Measurements from ENCODE around the gene IMMP2L. TPM values are rescaled to one million over a fixed set of nuclear protein-coding genes. Genes with fewer than 3 reads are reported as not detected.

The IMMP2L gene
- polyA plus RNA-seq, 1 of the 3 experiments (the other 2 are of a cell fraction), result 10.7 TPM

GRCh38 chr7:111173528-111173927 lies 388.8 kb downstream of the IMMP2L start (continued):
- no peak for TF ChIP-seq RFX5 (IDR thresholded peaks at IDR 0.05; ENCODE audit: low read length)

- Histone ChIP-seq H3K27ac (ENCODE audit: low read depth in 2 of 2, low read length in 1 of 2) (no peak overlapping the region), H3K36me3 (replicated peaks in 1 of 2; ENCODE audit: control insufficient read depth in 1 of 2, insufficient read depth in 2 of 2, low read length in 1 of 2) (no peaks in the 10 kb centered on the region), H3K79me2 (ENCODE audit: insufficient read depth) (no peaks in the 10 kb centered on the region), H3F3A (replicated peaks; ENCODE audit: insufficient read depth) (no peaks in the 10 kb centered on the region), H3K4me1 (ENCODE audit: control insufficient read depth in 1 of 2, insufficient read depth in 2 of 2, low read depth in 1 of 2, low read length in 1 of 2) (peaks cover 0 to 5% of the 10 kb centered on the region in 2 experiments; a peak in 1 of 4 replicates), H3K9ac (no peak overlapping the region), H2AFZ (ENCODE audit: low read depth) (no peak overlapping the region), H3K4me2 (no peak overlapping the region), H3K4me3 (ENCODE audit: low read depth in 2 of 2, low read length in 1 of 2) (no peak overlapping the region), H3K27me3 (ENCODE audit: insufficient read depth) (no peaks in the 10 kb centered on the region), H4K20me1 (ENCODE audit: insufficient read depth) (no peaks in the 10 kb centered on the region), H3K9me2 (no peaks in the 10 kb centered on the region), H3K9me3 (no peaks in the 10 kb centered on the region)
- no peak for DNase-seq
- TF ChIP-seq REST (IDR thresholded peaks at IDR 0.05; ENCODE audit: low read depth, low read length), result no peak
- no peak for TF ChIP-seq JUND (IDR thresholded peaks at IDR 0.05)
- TF ChIP-seq MEF2A (IDR thresholded peaks at IDR 0.05; ENCODE audit: borderline replicate concordance, low read depth), result no peak
- no peak for TF ChIP-seq IRF3 (IDR thresholded peaks at IDR 0.05; ENCODE audit: low read depth, low read length)
- no peak for TF ChIP-seq SMC3 (IDR thresholded peaks at IDR 0.05; ENCODE audit: low read depth, low read length)
- no peak for TF ChIP-seq CHD2 (IDR thresholded peaks at IDR 0.05; ENCODE audit: low read length, partially characterized antibody)
- TF ChIP-seq GABPA (IDR thresholded peaks at IDR 0.05; ENCODE audit: low read depth), result no peak
- no peak for TF ChIP-seq NRF1 (IDR thresholded peaks at IDR 0.05; ENCODE audit: low read depth, low read length)
- TF ChIP-seq EP300 (IDR thresholded peaks at IDR 0.05; ENCODE audit: borderline replicate concordance in 1 of 2, low read depth in 1 of 2, low read length in 1 of 2), result no peak
- no peak for TF ChIP-seq RCOR1 (IDR thresholded peaks at IDR 0.05; ENCODE audit: low read length)
- TF ChIP-seq FOSL2 (IDR thresholded peaks at IDR 0.05; ENCODE audit: borderline replicate concordance, low read depth), result no peak
- no peak for TF ChIP-seq RXRA (IDR thresholded peaks at IDR 0.05; ENCODE audit: borderline replicate concordance, low read depth)
- TF ChIP-seq MAX (IDR thresholded peaks at IDR 0.05; ENCODE audit: low read depth), result no peak
- TF ChIP-seq POLR2AphosphoS5 (IDR thresholded peaks at IDR 0.05; ENCODE audit: low read depth, low read length), result no peak
- ChIA-PET CTCF (interaction anchor here (0.6 to 1.2 kb wide), 4 partner anchors 9 to 138 kb away, joined by 3 read pairs; no protein-coding TSS in a partner anchor), POLR2A (no interaction called here)
- 89% methylated on average over 2 of the region's 2 CpGs for WGBS (ENCODE audit: low lambda C conversion rate)
These were observed 389.6 kb downstream of the IMMP2L start for GRCh38 chr7:111172564-111173257.

Data from SK-N-SH (cell line).